NCI-H2196 treated with DMSO at 0.1 percent for 48 hours (cell line): ENCODE results near the gene ZNF653.

Experiments
- DNase-seq: peaks from one replicate; lab custom pipeline; 2025; ENCODE audit not compliant: unreplicated experiment; lab: John Stamatoyannopoulos, UW

The ZNF653 gene

DNA sequence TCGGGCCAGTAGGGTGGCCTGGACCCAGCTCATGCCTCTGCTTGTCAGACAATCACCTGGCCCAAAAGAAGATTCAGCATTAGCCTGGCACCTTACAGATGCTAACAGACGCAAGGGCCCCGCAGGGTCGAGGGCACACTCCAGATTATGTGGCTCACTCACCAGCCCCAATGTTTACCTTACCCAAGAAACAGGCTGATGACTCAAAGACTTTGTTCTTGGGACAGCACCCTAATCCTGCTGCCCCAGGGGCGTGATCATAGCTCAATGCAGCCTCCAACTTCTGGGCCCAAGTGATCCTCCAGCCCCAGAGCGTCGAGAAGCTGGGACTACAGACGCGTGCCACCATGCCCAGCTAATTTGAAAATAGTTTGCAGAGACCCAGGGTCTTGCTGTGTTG is 13.5 kb upstream of the ZNF653 start:
- DNase-seq: no peak

GRCh38 chr19:11513946-11514345 is 8.3 kb upstream of the ZNF653 start:
- no peak for DNase-seq

- no peak for DNase-seq
Observed at GRCh38 chr19:11510444-11510843, 4.8 kb upstream of the ZNF653 start.

- no peak for DNase-seq
Observed at GRCh38 chr19:11507370-11508078, 1.9 kb upstream of the ZNF653 start.

GRCh38 chr19:11506967-11507366 is 1.3 kb upstream of the ZNF653 start:
- no peak for DNase-seq

- peak; percentile 72 for DNase-seq
Observed at GRCh38 chr19:11506101-11506555, 489 bp upstream of the ZNF653 start.

GRCh38 chr19:11505032-11505503 is 571 bp downstream of the ZNF653 start:
- DNase-seq: peak; percentile 91

DNA sequence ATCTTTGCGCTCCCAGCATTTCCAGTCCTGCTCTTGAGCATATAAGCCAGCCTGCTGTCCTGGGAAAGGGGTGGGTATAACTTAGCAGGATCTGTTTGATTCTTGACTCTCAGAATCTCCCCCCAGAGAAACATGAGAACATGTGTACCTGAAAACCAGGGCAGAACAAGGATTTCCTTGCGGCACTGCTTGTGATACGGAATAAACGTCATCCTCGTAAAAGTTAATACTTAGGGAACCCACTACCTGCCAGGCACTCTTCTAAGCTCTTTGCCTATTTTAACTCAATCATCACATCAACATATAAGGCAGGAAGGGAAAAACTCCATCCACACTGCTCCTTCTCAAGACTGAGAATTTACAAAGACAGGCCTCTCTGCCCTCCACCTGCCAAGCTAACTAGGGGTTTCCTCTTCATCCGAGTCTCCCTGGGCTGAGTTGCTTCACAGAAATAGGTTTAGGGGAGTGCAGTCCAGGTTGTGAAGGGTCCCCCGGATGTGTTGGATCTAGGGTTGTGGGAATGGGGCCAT is 1.1 kb downstream of the ZNF653 start:
- DNase-seq: no peak

GRCh38 chr19:11499890-11500420 is 5.7 kb downstream of the ZNF653 start:
- no peak for DNase-seq

DNA sequence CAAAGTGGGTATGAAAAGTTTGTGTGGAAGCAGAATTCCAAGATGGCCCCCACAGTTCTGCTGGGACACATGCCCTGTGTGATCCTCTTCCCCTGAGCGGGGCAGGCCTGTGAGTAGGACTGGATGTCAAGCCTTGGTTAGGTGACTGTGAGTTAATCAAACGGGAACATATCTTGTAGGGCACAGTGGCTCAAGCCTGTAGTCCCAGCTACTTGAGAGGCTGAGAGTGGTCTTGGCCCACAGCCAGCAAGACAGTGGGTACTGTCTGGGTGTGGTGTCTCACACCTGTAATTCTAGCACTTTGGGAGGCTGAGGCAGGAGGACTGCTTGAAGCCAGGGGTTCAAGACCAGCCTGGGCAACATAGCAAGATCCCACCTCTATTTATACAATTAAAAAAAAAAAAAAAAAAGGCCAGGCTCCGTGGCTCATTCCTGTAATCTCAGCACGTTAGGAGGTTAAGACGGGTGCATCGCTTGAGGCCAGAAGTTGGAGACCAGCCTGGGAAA is 6.4 kb downstream of the ZNF653 start:
- DNase-seq: no peak

DNA sequence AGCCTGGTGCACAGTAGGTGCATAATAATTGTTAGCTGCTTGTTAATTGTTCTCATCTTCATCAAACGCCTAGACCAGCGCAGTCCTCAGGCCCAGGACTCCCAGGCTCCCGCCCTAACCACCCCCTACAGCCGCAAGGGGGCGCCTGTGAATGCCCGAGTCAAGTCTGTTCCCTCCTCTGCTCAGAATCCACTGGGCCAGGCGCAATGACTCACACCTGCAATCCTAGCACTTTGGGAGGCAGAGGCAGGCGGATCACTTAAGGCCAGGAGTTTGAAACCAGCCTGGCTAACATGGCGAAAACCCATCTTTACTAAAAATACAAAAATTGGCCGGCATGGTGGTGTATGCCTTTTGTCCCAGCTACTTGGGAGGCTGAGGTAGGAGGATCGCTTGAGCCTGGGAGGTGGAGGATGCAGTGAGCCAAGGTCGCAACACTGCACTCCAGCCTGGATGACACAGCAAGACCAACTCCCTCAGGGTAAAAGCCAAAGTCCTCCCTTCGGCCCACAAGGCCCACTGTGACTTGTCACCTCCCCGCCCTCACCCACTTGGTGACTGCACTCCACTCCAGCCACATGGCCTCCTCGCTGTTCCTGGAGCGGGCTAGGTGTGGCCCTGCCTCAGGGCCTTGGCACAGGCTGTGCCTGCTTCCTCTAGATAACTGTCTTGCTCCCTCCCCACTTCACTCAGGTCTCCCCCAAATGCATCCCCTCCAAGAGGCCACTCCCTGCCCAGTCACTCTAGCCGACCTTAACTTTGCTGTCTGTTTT is 9.1 kb downstream of the ZNF653 start:
- peak; percentile 41 for DNase-seq

- no peak for DNase-seq
Observed at GRCh38 chr19:11495885-11496284, 9.8 kb downstream of the ZNF653 start.

- no peak for DNase-seq
Observed at GRCh38 chr19:11495481-11495880, 10.2 kb downstream of the ZNF653 start.

- DNase-seq: no peak
Observed at GRCh38 chr19:11494634-11495285, 10.9 kb downstream of the ZNF653 start.

DNA sequence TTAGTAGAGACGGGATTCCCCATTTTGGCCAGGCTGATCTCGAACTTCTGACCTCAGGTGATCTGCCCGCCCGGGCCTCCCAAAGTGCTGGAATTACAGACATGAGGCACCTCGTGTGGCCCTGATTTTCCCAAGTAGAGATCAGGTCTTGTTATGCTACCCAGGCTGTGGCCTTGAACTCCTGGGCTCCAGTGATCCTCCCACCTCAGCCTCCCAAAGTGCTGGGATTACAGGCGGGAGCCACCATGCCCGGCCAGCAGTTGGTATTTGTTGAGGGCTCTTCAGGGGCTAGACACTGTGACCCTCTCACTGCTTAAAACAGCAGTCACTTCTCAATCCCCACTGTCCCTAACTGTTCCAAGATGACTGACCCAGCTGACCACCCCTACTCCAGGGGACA is 16.3 kb downstream of the ZNF653 start:
- no peak for DNase-seq

- DNase-seq: no peak
Observed at GRCh38 chr19:11486661-11487503, 18.8 kb downstream of the ZNF653 start.

DNA sequence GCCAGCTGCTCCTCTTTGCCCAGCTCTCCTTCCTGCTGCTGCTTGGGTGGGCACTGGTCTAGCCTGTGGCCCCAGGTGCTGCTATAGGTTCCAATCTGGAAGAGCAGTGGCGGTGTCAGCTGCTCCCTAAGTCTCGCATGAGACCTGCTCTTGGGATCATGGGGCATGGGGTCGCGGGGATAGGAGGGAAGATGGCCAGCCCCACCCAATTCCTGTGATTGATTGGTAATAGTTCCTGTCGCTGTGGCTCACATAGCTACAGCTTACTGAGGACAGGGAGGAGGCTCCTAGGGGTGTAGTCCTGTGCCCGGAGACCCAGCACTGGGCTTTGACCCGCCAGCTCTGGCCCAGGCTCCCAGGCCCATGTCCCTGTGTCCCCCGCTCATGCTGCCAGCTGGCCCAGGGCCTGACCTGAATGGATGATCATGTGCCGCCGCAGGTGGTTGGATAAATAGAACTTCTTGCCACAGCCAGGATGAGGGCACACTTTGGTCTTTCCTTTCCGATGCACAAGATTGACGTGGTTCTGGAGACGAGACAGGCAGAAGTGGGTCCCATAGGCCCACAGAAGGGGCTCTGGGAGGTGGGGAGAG is 20.3 kb downstream of the ZNF653 start:
- no peak for DNase-seq

GRCh38 chr19:11483366-11484111 is 22.1 kb downstream of the ZNF653 start:
- DNase-seq: no peak
